Measurements from ENCODE around the gene NEK7. TPM values are rescaled to one million over a fixed set of nuclear protein-coding genes. Genes with fewer than 3 reads are reported as not detected.

The NEK7 gene
- total RNA-seq, 1 donor from 2014 or later: 119 TPM

DNA sequence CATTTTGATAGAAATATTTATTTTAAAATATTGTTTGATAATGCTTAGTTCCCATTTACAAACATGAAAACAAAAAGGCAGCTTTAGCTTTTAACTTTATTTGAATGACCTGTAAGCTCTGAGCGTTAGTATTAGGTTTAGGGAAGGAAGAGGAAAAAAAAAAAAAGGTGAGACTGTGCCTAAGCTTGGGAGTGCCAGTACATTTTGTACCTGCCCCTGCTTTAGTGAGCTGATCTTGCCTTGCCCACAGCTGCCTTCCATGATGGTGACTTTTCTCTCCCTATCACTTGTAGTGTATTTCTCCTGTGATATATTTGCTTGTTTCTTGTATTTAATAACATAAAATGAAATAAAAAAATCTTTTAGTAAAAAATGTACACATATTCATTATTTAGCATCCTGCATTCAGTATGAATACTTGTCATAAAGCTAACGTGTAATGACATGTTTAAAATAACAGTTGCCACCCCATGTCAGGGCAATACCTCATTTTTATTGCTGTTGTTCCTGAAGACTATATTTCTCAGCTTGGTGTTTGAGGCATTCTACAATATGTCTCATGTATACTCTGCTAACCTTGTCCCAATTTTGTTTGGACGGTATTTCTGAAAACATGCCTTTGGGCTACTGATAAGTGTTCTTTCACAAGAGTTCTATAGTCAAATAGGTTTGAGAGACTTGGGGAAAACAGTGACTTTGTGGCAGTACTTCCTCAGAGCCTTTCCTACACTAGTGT, 76.3 kb downstream of the NEK7 start:
- DNase-seq (ENCODE audit: low spot score) (no peak), ATAC-seq (no peak)
- intact Hi-C loops (cut with DNase I): no loop called here

DNA sequence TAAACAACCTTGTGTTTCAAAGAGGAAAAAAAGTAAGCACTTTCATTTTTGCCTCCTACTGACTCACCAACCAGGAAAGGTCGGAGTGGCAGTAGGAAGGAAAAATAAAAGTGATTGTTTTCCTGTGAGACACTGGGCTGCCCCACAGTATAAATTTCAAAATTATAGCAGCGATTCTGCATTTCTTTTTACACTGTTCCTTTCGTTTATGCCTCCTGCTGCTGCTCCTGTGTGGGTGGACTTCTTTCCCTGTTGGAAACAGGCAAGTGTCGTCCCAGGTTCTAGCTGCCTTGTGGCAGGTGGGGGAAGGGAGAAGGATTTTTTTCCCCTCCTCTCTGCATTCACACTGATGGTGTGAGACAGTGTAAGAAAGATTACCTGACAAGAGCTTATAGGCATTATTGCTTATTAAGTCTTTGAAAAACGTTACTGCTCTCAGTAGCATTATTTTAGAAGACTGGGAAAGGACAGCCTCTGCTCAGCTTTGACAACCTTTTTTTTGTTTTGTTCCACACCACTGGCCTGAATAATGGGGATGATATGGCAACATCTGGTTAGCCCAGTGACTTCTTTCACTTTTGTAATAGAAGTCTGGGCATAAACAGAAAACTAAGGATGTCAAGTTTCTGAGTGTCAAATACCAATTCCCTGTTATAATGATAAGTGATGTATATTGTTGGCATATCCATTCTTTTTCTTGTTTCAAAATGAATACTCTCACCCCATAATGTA, 77.9 kb downstream of the NEK7 start:
- ATAC-seq: no peak
- no peak for DNase-seq (ENCODE audit: low spot score)
- intact Hi-C loops (cut with DNase I): no loop called here

DNA sequence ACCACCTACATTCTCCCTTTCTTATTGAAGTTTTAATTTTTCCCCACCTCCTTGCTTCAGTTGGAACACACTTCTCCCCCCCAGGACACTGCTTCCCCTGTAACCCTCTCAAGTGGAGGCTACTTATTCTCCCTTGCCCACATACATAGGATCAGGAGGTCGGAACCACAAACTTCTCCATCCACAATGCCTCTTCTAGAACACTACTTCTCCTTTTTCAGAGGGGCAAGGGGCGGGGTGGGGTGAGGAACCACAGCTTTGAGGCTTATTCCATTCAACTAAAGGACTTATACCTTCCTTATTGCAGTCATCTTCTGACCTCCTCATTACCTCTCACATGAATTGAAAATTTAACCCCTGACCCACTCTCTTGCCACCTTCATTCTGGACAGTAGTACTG, 81.3 kb downstream of the NEK7 start:
- ATAC-seq (peak; percentile 56), DNase-seq (ENCODE audit: low spot score) (no peak)
- intact Hi-C loops (cut with DNase I): no loop called here

DNA sequence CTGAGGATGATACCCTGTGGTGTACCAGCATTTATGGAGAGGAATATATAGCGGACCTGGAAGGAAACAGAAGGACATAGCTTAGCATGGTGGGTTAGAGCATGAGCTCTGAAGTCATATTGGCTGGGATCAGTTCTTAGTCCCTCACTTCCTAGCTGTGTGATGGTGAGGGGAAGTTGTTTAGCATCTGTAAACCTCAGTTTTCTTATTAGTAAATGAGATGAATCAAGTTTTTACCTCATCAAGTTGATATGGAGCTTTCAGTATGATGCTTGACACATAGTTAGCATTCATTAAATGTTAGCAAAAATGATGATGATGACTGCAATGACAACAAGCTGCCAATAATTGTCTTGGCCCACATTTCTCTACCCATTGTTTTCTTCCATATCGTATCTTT, 84.8 kb downstream of the NEK7 start:
- ATAC-seq: no peak
- no peak for DNase-seq (ENCODE audit: low spot score)
- intact Hi-C loops (cut with DNase I): no loop called here

DNA sequence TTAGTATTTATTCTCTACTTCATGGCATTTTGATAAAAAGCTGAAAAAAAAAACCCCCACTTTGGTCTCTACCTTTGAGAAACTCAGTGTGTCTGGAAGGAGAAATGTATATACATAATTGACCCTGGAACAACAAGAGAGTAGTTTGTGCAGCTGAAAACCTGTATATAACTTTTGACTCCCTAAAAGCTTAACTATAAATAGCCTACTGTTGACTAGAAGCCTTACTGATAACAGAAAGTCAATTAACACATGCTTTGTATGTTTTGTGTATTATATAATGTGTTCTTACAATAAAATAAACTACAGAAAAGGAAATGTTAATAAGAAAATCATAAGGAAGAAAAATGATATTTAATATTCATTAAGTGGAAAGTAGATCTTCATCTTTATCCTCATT, 88.0 kb downstream of the NEK7 start:
- intact Hi-C loops (cut with DNase I): no loop called here
- ATAC-seq (no peak), DNase-seq (ENCODE audit: low spot score) (no peak)

DNA sequence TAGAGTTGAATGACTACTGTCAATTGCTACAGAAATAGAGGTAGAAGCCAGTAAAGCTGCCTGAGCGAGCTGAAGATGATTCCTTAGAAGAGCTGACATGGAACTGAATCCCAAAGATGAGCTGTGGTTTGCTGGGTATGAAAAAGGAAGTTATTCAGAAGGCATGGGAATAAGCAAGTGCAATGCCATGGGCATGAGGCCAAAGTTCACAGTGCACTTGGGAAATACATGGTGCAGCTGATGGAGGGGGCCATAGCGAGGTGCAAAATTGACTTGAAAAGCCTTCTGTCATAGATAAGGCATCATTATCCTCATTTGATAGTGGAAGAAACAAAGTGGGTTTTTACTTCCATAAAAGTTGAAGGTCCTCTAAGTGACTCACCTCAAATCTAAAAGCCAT, 88.6 kb downstream of the NEK7 start:
- intact Hi-C loops (cut with DNase I): no loop called here
- no peak for DNase-seq (ENCODE audit: low spot score)
- ATAC-seq: no peak

DNA sequence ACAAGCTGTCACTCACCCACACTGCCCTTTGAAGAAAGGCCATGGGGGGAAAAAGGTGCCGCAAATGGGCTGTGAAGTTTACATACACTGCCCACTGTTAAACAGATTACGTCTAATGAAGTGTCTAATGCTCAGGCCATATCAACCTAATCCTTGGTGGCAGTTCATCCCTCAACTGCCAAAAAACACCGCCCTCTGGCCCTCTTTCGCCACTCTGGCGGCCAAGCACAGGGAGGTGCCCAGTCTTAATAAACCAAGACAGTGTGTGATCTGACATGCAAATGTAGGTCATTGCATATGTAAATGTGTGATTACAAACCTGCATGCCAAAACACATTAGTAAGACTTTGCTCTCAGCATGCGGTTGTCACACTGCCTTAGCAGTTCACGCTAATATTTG, 89.5 kb downstream of the NEK7 start:
- DNase-seq (ENCODE audit: low spot score) (no peak), ATAC-seq (no peak)
- intact Hi-C loops (cut with DNase I): no loop called here

DNA sequence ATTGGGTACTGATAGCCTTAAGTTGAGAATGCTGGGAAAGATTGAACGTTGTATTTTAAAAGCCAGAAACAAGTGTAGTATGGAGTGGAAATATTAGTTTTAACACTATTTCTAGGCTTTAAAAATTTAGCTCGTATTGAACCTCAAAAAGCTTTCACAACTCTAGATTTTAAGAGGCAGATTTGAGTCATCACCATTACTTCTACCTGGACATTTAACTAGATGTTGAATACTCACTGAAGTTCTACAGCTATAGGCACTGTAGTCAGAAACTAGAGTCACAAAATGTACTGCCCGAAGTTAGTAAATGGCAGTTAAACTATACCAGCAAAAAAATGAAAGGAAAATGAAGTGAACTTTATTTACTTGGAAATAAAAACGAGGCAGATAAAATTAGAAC, 96.5 kb downstream of the NEK7 start:
- ATAC-seq: no peak
- intact Hi-C loops (cut with DNase I): no loop called here

DNA sequence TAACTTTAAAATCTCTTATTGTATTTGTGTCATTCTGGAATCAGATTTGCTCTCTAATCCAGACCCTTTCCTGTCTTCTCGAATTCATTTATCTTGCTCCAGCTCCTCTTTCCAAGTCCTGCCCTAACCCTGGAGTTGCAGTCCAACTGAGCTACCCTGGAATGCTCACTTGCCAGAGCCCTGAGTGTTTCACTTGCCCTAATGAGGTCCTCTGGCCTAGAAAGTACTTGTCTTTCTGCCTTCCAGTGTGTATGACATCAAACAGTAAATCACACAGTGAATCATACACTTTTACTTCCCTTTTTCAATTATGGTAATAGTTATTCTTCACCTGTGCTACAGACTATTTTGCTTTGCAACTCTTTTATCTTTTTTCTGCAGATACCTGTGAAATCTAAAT, 96.9 kb downstream of the NEK7 start:
- intact Hi-C loops (cut with DNase I): no loop called here
- ATAC-seq: peak; percentile 51
- no peak for DNase-seq (ENCODE audit: low spot score)

More for the DNA sequence above, 96.5 kb downstream of the NEK7 start:
- DNase-seq (ENCODE audit: low spot score): no peak

DNA sequence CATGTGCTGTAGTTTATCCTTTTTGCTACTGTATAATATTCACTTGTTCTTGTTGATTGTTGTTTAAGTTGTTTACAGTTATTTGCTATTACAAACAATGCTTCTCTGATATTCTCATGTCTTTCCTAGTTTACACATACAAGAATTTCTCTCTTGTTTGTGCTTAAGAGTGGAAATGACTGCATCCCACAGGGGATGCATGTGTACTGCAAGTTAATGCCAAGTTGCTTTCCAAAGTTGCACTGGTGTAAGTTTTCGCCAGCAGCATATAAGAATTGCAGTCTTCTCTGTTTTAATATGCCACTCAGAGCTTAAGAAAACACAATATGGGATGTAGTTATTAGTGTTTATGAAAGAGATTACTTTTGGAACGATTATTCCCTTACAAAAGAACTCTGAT, 97.7 kb downstream of the NEK7 start:
- DNase-seq (ENCODE audit: low spot score) (no peak), ATAC-seq (no peak)
- intact Hi-C loops (cut with DNase I): no loop called here

DNA sequence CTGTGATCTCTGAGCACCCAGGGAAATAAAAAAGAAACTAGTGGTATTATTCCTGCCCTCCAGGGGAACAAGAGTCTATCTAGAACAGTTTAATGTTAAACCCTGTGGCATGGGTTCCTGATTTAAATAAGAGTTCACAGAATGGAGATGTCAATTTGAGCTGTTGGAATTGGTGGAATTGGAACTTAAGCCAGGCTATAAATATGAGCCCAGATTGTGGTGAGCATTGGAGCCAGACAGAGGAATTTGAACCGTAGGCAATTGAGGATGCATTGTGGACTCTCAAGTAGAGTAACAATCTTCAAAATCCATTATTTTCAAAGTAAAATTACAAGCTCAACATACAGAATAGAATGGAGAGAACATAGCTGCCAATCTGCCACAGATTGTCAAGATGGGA, 98.2 kb downstream of the NEK7 start:
- no peak for ATAC-seq
- intact Hi-C loops (cut with DNase I): no loop called here

DNA sequence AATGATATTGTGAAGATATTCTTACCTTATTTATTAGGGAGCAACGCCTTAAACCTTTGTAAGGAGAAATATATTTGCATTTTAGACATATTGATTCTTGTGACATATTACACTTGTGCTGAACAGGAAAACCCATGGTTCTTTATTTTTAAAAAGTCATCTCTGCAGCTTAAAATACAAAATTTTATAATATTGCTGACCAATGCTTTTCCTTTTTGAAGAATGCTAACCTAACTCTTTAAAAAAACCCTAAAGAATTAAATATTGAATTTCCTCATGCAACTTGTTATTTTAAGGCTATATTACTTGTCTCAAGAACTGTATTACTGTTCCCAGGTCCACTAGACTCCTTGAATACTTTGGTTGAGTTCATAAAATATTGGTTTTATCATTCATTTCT, 99.0 kb downstream of the NEK7 start:
- intact Hi-C loops (cut with DNase I): no loop called here
- no peak for ATAC-seq

More for the DNA sequence above, 98.2 kb downstream of the NEK7 start:
- no peak for DNase-seq (ENCODE audit: low spot score)

DNA sequence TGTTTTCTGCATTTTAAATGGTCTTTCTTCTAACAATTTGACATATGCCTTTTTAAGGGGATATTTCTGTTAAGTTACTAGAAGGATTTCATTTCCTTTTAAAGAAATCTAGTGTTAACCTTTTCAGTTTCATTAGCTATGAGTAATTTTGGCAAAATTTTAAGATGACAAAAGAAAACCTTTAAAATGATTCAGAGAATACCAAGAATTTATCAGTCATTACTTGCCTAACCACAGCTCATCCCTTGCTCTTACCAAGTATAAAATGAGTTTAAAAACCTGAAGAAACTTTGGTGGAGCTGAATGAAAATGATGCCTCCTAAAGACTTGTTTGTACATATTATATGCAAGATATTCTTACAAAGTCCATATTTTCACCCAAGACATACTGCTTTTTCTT, 101.7 kb downstream of the NEK7 start:
- intact Hi-C loops (cut with DNase I): no loop called here
- DNase-seq (ENCODE audit: low spot score) (no peak), ATAC-seq (no peak)

More for the DNA sequence above, 99.0 kb downstream of the NEK7 start:
- no peak for DNase-seq (ENCODE audit: low spot score)

DNA sequence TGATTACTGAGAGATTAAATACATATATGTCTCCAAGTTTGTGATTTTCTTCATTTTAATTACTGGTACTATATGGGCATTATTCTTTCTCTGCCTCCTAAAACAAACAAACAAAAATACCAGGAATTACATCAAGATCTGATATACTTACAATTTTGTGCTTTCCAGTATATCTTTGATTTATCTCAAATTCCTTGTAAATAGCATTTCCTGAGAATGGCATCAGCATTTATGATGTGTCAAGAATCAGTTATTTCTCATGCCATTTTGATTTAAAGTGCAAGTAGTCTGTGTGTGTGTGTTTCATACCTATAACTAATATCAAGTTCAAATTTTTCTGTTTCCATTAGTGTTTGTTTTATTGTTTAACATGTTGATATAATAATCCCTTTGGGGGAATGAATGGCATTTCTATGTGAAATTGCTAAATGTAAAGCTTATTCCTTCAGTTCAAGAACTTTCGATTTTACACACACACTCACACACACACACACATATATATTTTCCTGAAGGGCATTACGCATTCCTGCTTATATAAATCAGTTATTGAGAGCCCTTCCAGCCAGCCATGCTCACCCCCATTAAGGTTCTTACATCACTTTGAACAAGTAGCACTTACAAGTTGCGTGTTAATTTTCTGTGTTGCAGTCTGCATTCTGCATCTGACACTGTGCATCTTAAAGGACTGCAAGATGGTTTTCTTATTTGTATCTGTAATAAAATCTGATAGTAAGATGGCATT, 102.7 kb downstream of the NEK7 start:
- intact Hi-C loops (cut with DNase I): no loop called here
- no peak for ATAC-seq

DNA sequence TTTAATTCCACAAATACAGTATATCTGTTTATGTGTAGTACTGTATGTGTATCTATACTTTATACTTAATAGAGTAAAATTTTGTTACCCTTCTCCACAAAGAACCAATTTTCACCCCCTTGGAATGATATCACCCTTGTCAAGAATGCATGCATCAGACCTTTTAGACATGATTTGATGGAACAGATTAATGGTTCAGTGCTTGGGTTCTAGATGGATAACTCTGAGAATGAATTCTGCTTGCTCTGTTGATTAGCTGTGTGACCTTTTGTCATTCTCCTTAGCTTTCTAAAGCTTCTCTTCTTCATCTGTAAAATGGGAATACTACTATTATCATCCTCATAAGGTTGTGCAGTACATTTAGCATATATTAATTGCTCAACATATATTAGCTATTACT, 105.1 kb downstream of the NEK7 start:
- ATAC-seq (no peak), DNase-seq (ENCODE audit: low spot score) (no peak)
- intact Hi-C loops (cut with DNase I): no loop called here

More for the DNA sequence above, 102.7 kb downstream of the NEK7 start:
- DNase-seq (ENCODE audit: low spot score): no peak

DNA sequence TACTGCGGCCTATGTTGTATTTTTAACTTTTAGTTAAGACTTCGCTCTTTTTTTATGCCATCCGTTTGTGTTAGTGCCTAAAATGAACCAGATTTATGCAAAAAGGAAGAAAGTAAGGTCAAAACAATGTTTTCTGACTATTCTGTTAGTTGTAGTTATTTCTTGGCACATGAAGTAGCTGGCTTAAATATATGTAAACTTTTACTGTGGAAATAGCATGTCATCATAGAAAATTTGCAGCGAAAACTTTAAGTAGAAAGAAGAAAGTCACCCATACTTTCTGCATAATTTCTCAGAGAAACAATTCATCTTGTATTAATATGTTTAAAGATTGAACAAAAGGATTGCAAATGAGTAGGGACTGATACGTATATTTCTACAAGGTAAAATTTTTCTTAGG, 106.4 kb downstream of the NEK7 start:
- intact Hi-C loops (cut with DNase I): no loop called here
- DNase-seq (ENCODE audit: low spot score): no peak
- no peak for ATAC-seq

DNA sequence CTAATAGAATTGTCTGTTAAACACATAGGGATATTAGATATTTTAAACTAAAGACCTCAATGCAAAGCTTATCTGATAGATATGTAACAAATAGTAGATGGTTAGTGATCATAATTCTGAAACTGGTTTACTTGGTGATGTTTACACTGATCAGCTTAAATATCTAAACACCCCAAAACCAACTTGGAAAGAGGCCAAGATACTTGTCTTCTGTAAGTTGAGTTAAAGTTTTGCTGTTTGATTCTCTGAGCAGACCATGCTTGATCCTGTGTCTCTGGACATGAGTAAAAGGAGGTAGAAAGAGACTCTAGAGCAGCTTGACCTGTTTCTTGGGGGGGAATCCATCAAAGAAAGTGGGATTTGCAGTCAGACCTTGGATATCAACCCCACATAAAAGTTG, 107.5 kb downstream of the NEK7 start:
- intact Hi-C loops (cut with DNase I): no loop called here
- no peak for DNase-seq (ENCODE audit: low spot score)
- no peak for ATAC-seq

DNA sequence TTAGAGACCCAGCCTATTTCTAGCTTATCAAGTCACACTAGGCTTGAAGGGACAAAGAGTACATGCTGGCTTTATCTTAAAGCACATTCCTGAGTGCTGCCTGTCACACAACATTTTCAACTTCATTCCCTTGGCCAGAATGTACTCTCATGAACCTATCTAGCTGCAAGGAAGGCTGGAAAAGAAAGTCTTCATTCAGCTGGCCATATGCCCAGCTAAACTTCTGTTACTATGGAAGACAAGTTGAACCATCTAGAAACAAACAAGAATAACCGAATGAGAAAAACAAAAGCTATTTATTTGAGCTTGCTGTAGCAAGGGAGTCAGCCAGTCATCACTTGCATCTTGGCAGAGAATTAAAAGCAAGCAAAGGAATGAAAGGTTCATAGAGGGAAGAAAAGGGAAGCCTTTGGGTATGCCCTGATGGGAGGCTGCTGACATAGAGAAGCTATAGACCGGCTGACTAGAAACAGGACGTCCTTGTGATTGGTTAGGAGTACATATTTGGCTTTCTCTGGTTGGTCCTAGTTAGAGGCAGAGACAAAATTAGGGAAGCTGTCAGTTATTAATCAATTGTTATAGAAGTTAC, 108.4 kb downstream of the NEK7 start:
- no peak for ATAC-seq

DNA sequence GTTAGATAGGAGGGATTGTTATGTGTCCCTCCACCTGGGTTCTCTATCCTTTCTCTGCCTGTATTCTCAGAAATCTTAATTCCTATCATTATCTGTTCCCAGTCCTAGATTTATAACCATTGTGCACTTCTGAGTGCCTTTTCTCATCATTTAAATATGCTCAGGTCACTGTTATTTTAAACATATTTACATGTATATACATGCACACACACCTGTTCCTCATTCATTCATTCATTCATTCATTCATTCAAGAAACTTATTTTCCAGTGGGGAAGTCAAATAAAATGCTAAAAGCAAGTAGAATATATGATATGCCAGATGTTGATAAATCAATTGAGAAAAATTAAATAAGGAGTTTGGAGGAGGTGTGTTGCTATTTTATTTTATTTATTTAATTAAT, 110.3 kb downstream of the NEK7 start:
- no peak for DNase-seq (ENCODE audit: low spot score)
- no peak for ATAC-seq
- intact Hi-C loops (cut with DNase I): no loop called here

More for the DNA sequence above, 108.4 kb downstream of the NEK7 start:
- intact Hi-C loops (cut with DNase I): no loop called here
- DNase-seq (ENCODE audit: low spot score): no peak

DNA sequence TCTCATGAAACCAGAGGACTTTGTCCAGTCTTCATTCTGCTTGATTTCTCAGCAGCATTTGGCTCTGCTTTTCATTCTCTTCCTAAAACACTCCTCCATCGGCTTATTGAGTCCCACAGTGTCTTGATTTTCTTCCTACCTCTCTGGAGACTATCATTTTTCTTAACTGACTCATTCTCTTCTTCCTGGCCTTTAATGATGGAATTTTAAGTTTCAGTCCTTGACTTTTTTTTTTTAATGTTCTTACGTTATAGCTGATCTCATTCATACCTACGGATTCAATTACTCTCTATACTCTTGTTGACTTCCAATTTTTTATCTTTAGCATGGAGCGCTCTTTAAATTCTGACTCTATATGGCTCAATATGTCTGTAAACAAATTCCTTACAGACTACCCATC, 111.1 kb downstream of the NEK7 start:
- no peak for ATAC-seq
- no peak for DNase-seq (ENCODE audit: low spot score)
- intact Hi-C loops (cut with DNase I): no loop called here

Measured in sciatic nerve (tissue), 2 donors.